HL-60/S4 treated with phorbol 12-myristate 13-acetate at 8.2 ng/mL for 4 days and 3 days (cell line): ENCODE data around the gene TMCO4.
"Not testable (repeated sequence)": the region's sequence is repeated elsewhere in the genome, so short reads cannot be mapped to it uniquely, and the experiment has no call there.

Experiments used
- in situ Hi-C: fragments of 300-500 bp; cut with MboI; formaldehyde crosslinking; loops from 2 replicates; pipeline ENCODE4 v1.15.0; 2022; ENCODE audit warnings: low sequenced_read_pairs

Gene TMCO4

DNA sequence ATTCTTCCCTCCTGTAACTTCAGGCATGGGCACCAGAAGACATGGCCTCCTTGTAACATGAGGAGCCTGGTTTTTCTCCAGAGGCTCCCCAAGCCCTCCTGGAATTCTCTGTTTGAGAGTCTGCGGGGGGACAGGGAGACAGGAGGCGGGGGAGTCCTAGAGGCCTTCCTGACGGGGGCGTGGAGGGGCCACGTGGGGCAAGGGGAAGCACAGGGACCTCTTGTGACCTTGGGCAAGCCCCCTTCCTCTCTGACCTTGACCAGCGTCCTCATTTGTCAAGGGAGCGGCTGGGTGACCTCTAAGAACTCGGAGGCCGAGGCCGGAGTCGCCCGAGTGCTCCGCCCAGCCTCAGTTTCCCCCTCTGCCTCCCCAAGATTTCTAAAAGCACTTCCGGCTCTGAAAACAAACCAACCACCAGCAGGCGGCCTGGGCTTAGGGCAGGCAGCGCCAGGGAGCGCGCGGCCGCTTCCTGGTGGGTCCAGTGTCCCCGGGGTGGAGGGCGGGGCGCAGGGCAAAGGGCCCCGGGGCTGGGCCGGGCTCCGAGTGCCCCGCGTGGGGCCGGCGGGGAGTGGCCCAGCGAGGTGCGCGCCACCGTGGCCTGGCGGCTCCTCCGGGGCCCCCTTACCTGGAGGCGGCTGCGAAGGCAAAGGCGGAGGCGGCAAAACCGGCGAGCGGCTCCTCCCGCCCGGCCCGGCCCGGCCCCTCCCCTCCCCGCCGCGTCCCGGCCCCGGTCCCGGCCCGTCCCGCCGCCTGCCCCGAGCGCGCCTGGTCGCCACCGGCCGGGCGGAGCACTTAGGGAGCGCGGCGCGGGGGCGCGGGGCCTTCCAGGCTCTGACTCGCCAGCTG is at the start of gene TMCO4:
TMCO4 (minus strand) TSS at position 687 of the 846 bp plus-strand sequence. CDS start 19,158 bp downstream, outside the sequence.
- in situ Hi-C loops = no loop called here

DNA sequence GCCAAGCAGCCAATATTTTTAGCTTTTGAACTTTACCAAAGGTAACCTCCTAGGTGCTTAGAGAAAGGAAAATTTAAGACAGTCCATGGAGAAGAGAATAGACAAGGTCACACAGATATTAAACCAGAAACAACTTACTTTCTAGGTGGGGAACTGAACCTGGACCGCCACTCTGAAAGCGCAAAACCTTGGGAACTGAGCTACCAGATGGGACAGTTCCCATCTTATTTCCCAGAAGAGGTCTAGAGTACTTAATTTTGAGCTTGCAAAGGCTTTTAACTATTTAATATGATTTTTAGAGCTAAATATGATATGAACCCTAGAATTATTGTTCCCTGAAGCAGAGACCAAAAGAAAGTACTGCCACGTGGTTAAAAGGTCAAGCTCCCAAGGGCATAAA is 49.6 kb upstream of the TMCO4 start:
- in situ Hi-C loops = not testable (repeated sequence)

DNA sequence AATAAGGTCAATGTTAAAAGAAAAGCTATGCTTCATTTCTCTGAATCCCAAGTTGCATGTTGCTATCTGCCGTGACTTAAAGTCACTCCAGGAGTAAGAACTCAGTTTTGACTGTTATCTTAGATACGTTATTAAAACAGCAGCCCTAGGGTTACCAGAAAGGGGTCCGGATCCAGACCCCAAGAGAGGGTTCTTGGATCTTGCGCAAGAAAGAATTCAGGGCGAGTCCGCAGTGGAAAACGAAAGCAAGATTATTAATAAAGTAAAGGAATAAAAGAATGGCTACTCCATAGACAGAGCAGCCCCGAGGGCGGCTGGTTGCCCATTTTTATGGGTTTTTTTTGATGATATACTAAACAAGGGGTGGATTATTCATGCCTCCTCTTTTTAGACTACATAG is 47.6 kb upstream of the TMCO4 start:
- in situ Hi-C loops = not testable (repeated sequence)

DNA sequence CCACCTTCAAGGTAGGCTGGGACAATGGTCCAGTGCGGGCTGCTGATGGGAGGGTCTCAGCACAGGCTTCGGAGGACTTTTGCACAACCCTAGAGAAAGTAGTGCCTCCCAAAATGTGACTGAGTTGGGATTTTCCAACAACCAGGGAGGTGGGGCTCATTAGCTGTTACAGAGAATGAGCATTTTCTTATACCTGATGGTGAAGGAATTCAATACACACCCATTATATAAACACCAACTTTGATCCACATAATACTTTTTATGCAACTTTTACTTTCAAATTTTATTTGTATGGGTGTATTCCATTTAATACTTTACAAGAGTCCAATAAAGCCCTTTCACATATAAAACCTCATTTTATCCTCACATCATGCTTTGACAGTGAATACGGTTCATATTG is 46.6 kb upstream of the TMCO4 start:
- in situ Hi-C loops = no loop called here

DNA sequence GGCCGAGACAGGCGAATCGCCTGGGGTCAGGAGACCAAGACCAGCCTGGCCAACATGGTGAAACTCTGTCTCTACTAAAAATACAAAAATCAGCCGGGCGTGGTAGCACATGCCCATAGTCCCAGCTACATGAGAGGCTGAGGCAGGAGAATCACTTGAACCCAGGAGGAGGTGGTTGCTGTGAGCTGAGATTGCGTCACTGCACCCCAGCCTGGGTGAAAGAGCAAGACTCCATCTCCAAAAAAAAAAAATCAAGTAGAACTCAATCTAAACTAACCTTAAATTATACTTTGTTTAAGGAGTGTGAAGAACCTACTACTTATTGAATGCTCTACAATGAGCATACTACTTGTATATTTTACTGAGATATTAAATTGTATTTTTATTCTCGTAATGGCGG is 45.8 kb upstream of the TMCO4 start:
- in situ Hi-C loops = no loop called here

DNA sequence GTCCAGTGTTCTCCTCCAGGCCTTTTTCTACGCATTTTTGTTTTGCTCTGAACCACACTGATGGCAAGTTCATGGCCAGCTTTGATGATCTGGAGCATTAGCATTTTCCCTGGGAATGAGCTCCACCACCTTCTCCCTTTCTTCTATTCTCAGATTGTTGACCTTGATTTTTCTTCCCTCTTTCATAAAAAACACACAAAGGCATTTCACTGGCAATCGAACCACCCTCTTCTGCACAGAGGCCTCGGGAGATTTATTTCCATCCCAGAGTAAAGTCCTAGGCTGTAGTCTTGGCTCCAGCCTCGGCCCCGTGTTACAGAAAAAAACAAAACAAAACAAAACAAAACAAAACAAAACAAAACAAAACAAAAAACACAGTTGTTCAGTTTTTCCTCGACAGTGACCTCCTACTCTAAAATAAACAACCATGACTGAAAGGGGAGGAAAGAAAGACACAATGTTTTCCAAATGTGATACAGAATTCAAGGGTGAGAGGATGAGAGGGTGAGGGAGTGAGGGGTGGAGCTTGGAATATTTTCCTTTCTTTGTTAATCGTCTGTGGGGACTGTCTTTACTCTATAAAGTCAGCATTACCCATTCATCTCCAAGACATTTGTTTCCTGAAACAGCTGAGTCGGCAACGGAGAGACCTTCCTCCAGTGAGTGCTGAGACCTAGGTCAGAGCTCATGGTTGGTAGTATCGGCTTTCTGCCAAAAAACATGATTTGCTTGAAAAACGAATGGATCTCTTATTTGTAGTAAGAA is 45.2 kb upstream of the TMCO4 start:
- in situ Hi-C loops = no loop called here

DNA sequence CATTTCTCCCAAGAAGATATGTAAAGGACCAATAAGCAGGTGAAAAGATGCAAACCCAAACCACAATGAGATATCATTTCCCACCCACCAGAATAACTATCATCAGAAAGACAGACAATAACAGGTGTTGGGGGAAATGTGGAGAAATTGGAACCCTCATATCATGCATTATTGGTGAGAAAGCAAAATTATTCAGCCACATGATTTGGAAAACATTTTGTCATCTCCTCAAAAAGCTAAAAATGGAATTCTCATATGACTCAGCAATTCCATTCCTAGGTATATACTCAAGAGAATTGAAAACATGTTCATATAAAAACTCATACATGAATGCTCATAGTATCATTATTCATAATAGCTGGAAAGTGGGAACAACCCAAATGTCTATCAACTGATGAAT is 40.5 kb upstream of the TMCO4 start:
- in situ Hi-C loops = no loop called here

DNA sequence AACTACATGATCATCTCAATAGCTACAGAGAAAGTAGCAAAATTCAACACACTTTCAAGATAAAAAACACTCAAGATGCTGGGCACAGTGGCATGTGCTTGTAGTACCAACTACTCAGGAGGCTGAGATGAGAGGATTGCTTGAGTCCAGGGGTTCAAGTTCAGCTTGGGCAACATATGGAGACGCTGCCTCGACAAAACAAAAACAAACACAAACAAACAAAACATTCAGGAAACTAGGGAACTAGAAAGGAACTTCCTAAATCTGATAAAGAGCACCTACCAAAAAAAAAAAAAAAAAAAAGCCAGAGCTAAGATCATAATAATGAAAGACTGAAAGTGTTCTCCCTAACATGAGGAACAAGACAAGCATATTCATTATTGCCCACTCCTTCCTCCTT is 38.1 kb upstream of the TMCO4 start:
- in situ Hi-C loops = no loop called here

DNA sequence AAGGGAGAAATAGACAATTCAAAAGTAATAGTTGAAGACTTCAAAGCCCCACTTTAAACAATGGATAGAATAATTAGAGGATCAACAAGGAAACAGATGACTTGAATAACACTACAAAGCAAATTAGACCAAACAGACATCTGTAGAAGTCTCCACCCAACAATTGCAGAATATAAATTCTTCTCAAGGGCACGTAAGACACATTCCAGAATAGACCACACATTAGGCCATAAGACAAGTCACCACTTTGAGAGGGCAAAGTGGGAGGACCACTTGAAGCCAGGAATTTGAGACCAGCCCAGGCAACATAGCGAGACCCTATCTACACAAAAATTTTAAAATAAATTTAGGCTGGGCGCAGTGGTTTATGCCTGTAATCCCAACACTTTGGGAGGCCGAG is 35.9 kb upstream of the TMCO4 start:
- in situ Hi-C loops = no loop called here

DNA sequence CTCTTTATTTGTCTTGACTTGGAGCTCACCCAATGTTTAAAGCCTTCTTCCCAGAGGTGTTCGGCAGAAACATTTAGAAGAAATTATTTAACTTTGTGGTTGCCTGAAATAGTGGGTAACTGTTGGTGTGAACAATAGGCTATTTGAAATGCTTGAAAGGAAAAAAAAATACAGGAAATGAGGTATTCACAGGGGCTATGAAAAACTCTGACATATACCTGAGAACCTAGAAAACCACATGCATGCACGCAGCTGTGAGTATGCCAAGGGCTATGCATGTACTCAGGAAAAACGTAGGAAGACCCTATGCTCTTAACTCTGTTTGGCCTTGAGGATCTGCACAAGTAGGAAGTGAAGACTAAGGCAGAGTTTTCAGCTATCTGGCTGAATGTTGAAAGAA is 31.7 kb upstream of the TMCO4 start:
- in situ Hi-C loops = no loop called here

DNA sequence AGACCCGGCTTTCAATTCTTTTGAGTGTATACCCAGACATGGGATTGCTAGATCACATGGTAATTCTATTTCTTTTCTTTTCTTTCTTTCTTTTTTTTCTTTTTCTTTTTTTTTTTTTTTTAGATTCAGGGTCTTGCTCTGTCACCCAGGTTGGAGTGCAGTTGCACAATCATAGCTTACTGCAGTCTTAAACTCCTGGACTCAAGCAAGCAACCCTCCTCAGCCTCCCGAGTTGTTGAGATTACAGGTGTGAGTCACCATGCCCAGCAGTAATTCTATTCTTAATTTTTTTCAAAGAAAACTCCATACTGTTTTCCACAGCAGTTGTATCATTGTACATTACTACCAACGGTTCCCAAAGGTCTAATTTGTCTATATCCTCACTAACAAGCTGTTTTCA is 28.8 kb upstream of the TMCO4 start:
- in situ Hi-C loops = no loop called here

DNA sequence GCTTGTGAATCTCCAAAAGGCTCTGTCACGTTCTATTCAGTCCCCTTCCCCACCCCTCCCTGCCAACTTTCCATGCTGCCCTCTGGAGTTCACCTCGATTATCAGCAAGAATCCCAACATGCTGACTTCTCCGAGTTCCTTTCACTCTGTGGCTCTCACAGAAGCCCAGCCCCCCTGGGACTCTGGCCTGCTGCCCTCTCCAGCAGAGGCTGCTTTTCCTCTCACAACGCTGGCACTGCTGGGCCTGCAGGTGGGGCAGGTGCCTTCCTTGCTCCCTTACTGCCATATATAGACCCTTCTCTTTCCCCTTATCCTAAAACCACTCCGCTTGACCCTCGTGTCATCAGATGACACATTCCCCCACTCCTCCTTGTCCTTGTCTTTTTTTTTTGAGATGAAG is 25.6 kb upstream of the TMCO4 start:
- in situ Hi-C loops = no loop called here

DNA sequence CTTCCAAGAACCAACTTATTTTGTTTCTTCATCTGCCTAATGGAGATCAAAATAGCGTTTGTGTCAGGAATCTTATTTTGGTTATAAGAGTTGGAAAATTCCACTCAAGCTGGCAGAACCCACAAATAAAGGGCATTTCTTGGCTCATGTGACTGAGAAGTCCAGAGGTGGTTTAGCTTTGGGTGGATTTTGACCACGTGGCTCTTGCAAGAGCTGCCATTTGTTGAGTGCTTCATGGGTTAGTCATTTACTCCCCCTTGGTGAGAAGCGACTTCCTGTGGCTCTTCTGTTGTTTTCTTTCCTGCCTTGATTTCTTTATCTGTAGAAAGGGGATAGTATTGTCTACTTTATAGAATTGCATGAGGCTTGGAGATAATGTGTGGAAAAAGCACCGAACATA is 24.8 kb upstream of the TMCO4 start:
- in situ Hi-C loops = no loop called here

DNA sequence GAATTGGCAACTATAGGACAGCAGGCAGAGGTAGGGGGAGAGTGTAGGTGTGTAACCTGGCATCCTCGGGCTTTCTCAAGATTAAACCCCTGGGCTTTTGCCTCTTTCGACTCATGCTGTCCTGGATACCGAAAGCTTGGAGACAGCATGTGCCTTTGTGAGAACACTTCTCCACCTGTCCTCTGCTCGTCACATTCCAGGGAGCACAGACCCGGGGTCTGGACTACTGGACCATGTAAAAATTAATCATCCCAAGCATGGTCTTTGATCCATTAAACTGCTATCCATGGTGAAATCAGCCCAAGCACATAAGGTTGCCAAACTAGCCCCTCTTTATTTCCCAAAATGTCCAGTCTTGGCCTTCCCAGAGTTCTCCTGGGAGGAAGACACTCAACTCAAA is 24.3 kb upstream of the TMCO4 start:
- in situ Hi-C loops = no loop called here

DNA sequence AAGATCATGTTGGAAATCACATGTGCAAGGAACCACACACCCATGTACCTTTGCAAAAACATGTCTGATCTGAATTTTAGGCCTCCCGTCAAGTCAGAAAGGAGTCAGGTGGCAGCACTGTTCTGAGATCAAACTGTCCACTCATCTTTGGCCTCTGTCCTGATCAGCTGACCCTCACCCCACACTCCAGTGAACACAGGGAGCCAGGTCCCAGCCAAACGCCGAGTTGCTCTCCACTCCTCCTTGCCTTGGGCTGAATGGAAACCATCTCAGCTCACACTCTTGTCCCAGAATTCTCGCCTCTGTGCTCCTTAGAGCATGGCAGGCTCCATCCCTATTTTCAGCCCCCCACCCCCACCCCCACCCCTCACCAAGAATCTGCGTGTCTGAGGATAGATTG is 20.0 kb upstream of the TMCO4 start:
- in situ Hi-C loops = no loop called here

DNA sequence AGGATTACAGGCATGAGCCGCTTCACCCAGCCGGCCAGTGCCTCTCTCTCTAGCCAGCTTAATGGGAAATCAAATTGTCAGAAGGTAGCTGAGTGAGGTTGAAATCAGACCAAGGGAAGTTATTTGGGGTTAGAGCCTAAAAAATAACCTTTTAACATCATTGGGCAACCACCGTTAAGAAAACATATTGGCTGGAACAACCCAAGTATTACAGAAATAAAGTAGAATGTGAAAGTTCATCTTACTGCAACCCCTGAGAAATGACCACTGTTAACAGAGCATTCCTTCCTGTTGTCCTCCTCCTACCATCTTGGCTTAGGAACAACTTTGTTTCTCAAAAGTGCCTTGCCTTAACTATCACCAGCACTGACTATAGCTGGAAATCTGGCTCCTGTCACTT is 18.6 kb upstream of the TMCO4 start:
- in situ Hi-C loops = no loop called here

DNA sequence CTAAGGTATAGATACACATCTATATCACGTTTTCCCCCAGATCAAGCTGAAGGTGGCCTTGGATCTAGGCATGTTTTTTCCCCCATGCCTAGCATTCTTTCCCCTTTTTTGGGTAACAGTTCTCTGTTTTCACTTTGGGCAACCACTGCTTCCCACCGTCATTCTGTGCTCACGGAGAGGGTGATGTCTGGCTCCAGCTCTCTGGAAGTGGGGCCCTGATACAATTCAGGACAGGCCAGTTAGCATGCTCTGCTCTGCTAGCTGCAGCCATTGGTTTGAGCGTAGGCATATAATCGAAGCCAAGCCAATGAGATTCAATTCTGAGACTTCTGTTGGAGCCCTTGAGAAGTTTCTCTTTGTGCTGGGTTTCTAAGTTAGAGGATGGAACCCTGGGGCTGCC is 17.4 kb upstream of the TMCO4 start:
- in situ Hi-C loops = no loop called here

DNA sequence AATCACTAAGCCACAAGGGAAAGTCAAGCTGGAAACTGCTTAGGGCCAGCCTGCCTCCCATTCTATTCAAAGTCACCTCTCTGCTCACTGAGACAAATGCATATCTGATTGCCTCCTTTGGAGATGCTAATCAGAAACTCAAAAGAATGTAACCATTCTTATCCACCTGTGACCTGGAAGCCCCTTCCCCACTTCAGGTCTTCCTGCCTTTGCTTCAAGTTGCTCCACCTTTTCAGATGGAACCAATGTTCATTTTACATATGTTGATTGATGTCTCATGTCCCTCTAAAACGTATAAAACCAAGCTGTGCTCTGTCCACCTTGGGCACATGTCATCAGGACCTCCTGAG is 17.0 kb upstream of the TMCO4 start:
- in situ Hi-C loops = not testable (repeated sequence)

DNA sequence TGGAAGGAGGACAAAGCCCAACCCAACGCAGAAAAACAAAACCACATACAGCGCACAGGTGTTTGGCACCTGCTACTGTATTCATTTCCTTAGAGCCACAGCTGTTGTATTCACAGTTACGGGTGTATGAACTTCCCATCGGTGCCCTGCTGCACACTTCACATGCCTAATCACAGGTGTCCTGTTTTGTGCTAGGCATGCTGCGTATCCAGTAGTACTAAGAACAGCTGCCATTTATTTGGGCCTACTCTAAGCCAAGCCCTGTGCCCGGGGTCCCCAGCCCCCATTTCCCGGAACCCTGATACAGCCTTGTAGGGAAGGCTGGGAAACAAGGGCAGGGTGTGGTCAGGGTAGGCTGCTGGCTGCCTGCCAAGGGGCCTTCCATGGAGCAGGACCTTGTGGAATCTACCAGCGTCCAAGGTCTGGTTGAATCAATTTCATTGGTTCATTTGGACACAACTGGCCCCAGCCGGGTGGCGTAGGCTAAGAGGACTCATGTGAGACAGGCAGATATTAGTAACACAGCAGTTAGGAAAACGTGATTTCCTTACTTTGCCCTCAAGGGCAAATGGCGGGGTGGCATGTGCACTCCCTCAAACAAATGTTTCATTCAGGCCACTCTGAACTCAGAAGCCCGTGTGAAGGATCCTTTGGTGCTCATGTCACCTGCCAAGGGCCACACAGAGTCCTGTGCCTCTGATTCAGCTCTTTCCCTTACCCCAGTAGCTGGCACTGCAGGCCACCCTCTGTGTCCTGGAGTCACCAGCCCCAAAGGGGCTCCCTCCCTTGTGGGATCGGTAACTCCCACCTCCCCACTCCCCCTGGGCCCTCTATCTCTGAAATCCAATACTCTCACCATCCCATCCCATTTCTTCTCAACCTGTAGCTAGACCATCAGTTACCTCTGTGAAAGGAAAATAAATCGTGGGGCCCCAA is 16.4 kb upstream of the TMCO4 start:
- in situ Hi-C loops = no loop called here

DNA sequence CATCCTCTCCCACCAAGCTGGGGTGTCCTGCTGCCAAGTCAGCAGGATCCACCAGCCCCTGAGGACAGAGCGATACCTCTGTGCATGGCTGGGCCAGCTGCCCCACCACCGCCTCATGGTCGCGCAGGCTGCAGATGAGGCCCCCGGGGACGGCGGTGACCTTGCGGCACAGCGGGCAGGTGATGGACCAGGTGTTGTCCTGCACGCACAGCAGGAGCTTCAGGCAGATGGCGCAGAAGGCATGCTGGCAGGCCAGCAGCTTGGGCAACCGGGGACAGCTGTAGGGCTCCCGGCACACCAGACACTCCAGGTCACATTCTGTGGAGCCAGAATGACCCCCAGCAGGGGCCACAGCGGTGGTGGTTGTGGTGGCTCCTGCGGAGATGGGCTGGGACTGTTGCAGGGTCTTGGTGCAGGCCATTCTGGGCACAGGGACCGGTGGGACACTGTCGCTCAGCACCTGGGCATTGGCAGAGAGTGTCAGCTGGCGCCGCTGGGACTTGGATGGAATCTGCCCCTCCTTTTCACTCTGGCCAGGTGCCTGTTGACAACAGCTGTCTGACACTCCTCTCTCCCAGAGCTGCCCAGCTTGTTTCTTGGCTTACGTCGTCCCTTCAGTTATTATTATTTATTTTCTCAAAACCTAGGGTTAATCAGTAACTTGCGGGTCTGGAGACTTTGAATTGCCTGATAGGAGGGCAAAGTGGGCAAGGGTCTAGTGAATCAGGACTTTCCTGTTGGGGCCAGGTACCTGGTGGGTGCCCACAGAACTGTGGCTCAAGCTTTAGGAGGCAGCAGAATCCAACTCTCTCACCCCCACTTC is 15.2 kb upstream of the TMCO4 start, which contains the start of gene RNF186:
RNF186 (minus strand) TSS at position 603 of the 823 bp plus-strand sequence; CDS start at position 421, 182 bp downstream.
- in situ Hi-C loops = no loop called here
